Adipose tissue (tissue), 3 donors: ENCODE measurements around the gene PCSK5. TPM values are rescaled to one million over a fixed set of nuclear protein-coding genes. Genes with fewer than 3 reads are reported as not detected.

Experiments used
- H3K27ac ChIP-seq: one replicate; pipeline ENCODE4 v1.5.1; 2013; ENCODE audit warnings: low read depth, low read length
- whole genome bisulfite sequencing, 3 donors: extraction: QIAGEN DNeasy Blood & Tissue Kit; methylation state at CpG; one replicate each; pipeline ENCODE4 v1.1.7; 2013; 5-methylcytosine and 5-hydroxymethylcytosine counted together
- polyA plus RNA-seq, 3 donors: library from polyadenylated mRNA; stranded (reverse); fragments of 200-250 nt; gene quantifications; one replicate each; pipeline ENCODE4 v1.2.3, GENCODE V29; 2013
- donor health status: healthy with polysubstance abuse.
- donor health status: Bipolar disorder and iron deficiency.
- donor health status: healthy.

PCSK5 gene
- polyA plus RNA-seq, 3 donors, result 2.1 to 12.5 (median 8.8) TPM

- no peak overlapping the region for H3K27ac ChIP-seq
- 76 to 88% (median 87%) methylated on average over 6 of the region's 6 CpGs for WGBS, 3 donors
These were observed 330.9 kb downstream of the PCSK5 start for GRCh38 chr9:76221423-76221822.

- 29 to 64% (median 61%) methylated on average over 3 of the region's 3 CpGs for WGBS, 3 donors
- H3K27ac ChIP-seq, result no peak overlapping the region
These were observed 333.4 kb downstream of the PCSK5 start for GRCh38 chr9:76223749-76224340.

- H3K27ac ChIP-seq, result no peak overlapping the region
- WGBS, 3 donors, result 70 to 92% (median 72%) methylated on average over 2 of the region's 2 CpGs
These were observed 336.7 kb downstream of the PCSK5 start for GRCh38 chr9:76227156-76227555.

GRCh38 chr9:76231001-76231400, 340.5 kb downstream of the PCSK5 start:
- no peak overlapping the region for H3K27ac ChIP-seq
- 71 to 84% (median 76%) methylated on average over 5 of the region's 5 CpGs for WGBS, 3 donors

GRCh38 chr9:76232861-76233489, 342.5 kb downstream of the PCSK5 start:
- no peak overlapping the region for H3K27ac ChIP-seq
- whole genome bisulfite sequencing, 3 donors, result 82 to 91% (median 89%) methylated on average over 7 of the region's 7 CpGs

GRCh38 chr9:76240578-76240977, 350.1 kb downstream of the PCSK5 start:
- no peak overlapping the region for H3K27ac ChIP-seq
- 50 to 90% (median 69%) methylated on average over 1 of the region's 1 CpG for WGBS, 3 donors

GRCh38 chr9:76245518-76245917, 355.0 kb downstream of the PCSK5 start:
- 55 to 93% (median 74%) methylated on average over 1 of the region's 1 CpG for WGBS, 3 donors
- no peak overlapping the region for H3K27ac ChIP-seq

- WGBS, 3 donors, result 96 to 99% (median 97%) methylated on average over 9 of the region's 9 CpGs
- no peak overlapping the region for H3K27ac ChIP-seq
These were observed 356.2 kb downstream of the PCSK5 start for GRCh38 chr9:76246680-76247079.

- WGBS, 3 donors, result 93 to 100% (median 95%) methylated on average over 2 of the region's 2 CpGs
- H3K27ac ChIP-seq, result no peak overlapping the region
These were observed 357.0 kb downstream of the PCSK5 start for GRCh38 chr9:76247426-76247825.

GRCh38 chr9:76249309-76249708, 358.8 kb downstream of the PCSK5 start:
- H3K27ac ChIP-seq, result no peak overlapping the region

GRCh38 chr9:76255781-76256455, 365.4 kb downstream of the PCSK5 start:
- 20 to 66% (median 32%) methylated on average over 12 of the region's 12 CpGs for WGBS, 3 donors
- no peak overlapping the region for H3K27ac ChIP-seq

GRCh38 chr9:76257311-76257710, 366.8 kb downstream of the PCSK5 start:
- WGBS, 3 donors, result 59 to 66% (median 65%) methylated on average over 7 of the region's 7 CpGs
- H3K27ac ChIP-seq, result no peak overlapping the region

GRCh38 chr9:76266649-76267283, 376.3 kb downstream of the PCSK5 start:
- WGBS, 3 donors, result 97 to 100% (median 97%) methylated on average over 1 of the region's 1 CpG

GRCh38 chr9:76267284-76267652, 376.8 kb downstream of the PCSK5 start:
- no peak overlapping the region for H3K27ac ChIP-seq
- 68 to 84% (median 77%) methylated on average over 3 of the region's 3 CpGs for WGBS, 3 donors

More at GRCh38 chr9:76266649-76267283, 376.3 kb downstream of the PCSK5 start:
- no peak overlapping the region for H3K27ac ChIP-seq

- 10 to 42% (median 36%) methylated on average over 2 of the region's 2 CpGs for WGBS, 3 donors
- H3K27ac ChIP-seq, result no peak overlapping the region
These were observed 379.3 kb downstream of the PCSK5 start for GRCh38 chr9:76269789-76270188.

- 89 to 95% (median 94%) methylated on average over 1 of the region's 1 CpG for WGBS, 3 donors
These were observed 381.3 kb downstream of the PCSK5 start for GRCh38 chr9:76271755-76272154.

GRCh38 chr9:76289042-76289441, 398.6 kb downstream of the PCSK5 start:
- H3K27ac ChIP-seq, result no peak overlapping the region
- WGBS, 3 donors, result 91 to 95% (median 94%) methylated on average over 7 of the region's 7 CpGs

More at GRCh38 chr9:76271755-76272154, 381.3 kb downstream of the PCSK5 start:
- H3K27ac ChIP-seq, result no peak overlapping the region

GRCh38 chr9:76289703-76290102, 399.2 kb downstream of the PCSK5 start:
- H3K27ac ChIP-seq, result no peak overlapping the region

- WGBS, 3 donors, result 77 to 81% (median 78%) methylated on average over 2 of the region's 2 CpGs
- H3K27ac ChIP-seq, result no peak overlapping the region
These were observed 400.1 kb downstream of the PCSK5 start for GRCh38 chr9:76290555-76290954.
